ENCODE data around the gene ACAP2. TPM values are rescaled to one million over a fixed set of nuclear protein-coding genes. Genes with fewer than 3 reads are reported as not detected.
"Not testable (repeated sequence)": the region's sequence is repeated elsewhere in the genome, so short reads cannot be mapped to it uniquely, and the experiment has no call there.

ACAP2 gene
- polyA plus RNA-seq, 4 donors: 35.6 to 37.3 (median 36.2) TPM

DNA sequence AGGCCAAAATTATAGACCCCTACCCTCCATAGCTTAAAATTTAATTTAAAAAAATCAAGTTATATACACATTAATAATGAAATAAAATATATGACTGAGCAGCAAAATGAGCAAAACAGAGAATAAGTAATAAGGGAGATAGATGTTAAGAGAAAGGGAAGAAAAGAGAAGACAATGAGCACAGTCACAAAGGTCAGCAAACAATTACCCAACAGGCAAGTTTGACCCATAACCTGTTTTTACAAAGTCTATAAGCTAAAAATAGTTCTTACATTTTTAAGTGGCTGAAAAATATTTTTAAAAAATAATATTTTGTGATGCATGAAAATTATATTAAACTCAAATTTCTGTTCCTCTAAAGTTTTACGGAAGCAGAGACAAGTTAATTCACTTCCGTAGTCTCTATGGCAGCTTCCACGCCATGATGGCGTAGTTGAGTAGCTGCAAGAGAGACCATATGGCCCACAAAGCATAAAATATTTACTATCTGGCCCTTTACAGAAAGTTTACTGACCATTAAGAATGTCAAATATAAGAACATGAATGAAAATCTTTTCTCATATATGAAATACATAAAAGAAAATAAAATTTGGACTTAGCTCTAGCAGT is 47.5 kb downstream of the ACAP2 start:
- DNase-seq (ENCODE audit: low read depth in 4 of 4, low spot score in 3 of 4): no peak

DNA sequence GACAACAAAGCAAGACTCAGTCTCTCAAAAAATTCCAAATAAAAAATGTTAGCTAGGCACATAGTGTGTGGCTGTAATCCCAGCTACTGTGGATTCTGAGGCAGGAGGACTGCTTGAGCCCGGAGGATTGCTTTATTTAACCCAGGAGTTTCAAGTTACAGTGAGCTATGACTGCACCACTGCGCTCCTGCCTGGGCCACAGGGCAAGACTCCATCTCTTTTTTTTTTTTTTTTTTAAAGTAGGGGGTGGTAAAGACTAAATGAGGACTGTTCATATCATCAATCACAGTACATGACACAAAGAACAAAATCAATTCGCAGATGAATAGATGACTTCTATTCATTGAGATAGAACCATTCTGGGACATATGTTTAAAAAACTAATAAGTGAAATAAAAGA is 48.1 kb downstream of the ACAP2 start:
- DNase-seq (ENCODE audit: low read depth in 4 of 4, low spot score in 3 of 4): no peak

- no peak for DNase-seq (ENCODE audit: low read depth in 4 of 4, low spot score in 3 of 4)
These were observed 48.8 kb downstream of the ACAP2 start for GRCh38 chr3:195394024-195394423.

DNA sequence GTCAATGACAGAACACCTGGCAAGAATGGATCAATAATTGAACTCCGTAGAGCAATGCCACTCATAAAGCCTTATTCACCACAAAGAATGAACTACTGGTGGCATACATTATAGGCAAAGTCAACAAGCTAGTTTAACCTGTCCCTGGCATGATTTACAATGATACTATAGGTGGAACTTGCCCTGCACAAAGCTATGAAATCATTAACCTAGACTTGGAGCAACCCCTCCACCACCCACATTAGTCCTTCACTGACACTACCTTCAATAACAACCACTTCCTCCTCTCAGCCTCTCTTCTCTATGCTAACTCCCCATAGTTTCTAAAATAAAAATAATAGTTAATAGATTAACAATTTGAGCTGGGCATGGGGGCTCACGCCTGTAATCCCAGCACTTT is 54.4 kb downstream of the ACAP2 start:
- DNase-seq (ENCODE audit: low read depth in 4 of 4, low spot score in 3 of 4): peak in 1 of 4 donors; percentile 8

- no peak for DNase-seq (ENCODE audit: low read depth in 4 of 4, low spot score in 3 of 4)
These were observed 56.1 kb downstream of the ACAP2 start for GRCh38 chr3:195386739-195387138.

DNA sequence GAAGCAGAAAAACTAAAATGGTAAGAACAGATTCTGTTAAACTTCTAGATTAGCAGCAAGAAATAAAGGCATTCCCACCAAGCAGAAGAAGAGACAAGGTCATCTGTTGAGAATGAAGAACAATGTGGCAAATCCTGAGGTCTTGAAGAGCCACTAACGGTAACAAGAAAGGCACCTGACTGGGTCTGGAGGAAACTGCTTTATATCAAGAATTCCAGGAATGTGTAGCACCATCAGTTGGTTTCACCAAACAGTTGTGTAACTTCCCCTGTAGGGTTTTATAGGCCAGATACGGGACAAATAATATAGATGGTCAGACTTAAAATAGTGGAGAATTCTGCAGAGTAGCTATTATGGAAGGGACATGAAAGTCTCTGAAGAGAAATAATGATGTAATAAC is 57.3 kb downstream of the ACAP2 start:
- no peak for DNase-seq (ENCODE audit: low read depth in 4 of 4, low spot score in 3 of 4)

DNA sequence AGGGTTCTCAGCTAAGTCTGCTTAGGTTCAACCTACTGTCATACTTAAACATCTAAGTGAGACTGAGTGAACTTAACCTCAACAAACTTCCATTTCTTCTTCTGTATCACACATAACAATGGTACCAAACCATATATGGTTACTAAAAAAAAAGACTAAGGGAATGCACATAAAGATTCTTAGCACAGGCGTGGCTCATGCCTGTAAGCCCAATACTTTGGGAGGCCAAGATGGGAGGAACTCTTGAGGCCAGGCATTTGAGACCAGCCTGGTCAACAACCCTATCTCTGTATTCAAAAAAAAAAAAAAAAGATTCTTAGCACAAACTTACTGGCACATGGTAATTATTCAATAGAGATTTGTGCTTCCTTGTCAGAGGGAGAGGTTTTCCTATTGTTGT is 57.9 kb downstream of the ACAP2 start:
- DNase-seq (ENCODE audit: low read depth in 4 of 4, low spot score in 3 of 4): no peak

DNA sequence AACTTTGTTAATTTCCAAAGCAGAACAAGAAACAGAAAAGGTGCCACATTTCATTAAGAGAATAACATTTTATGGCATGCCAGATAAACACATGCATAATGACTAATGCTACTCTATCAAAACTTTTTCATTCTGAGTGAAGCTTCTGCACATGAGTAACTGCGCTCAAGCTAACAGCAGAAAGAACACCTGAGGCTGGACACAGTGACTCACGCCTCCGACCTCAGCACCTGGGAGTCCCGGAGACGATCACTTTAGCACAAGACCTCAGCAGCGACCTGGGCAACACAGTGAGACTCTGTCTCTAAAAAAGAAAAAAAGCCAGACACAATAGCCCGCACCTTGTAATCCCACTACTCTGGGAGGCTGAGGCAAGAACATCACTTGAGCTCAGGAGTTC is 70.6 kb downstream of the ACAP2 start:
- no peak for DNase-seq (ENCODE audit: low read depth in 4 of 4, low spot score in 3 of 4)

DNA sequence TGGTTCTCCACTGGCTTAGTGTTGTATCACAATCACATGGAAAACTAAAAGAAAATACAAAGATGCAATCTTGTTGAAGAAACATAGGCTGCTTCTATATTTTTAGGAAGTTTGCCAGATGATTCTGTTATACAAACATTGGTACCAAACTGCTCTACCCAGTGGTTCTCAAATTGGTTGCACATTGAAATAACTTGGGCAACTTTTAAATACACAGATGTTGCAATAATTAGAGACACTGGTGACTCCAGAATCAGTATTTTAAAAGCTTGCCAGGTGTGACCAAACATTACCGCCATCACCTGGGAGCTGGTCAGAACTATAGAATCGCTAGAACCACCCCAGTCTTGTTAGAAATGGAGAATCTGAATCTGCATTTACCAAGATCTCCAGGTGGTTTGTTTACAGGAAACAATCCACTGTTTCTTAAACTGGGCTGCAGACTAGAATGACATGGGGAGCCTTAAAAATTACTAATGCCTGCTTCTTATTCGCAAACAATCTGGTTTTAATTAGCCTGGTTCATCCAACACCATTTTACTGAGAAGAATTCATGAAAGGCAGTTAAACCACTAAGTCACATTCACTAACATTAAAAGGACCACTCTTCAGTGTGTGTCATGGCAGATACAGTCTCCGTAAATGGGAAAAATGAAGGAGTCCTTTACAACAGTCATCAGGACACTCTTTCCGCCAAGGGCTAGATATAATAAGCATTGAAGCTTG is 76.5 kb downstream of the ACAP2 start:
- no peak for DNase-seq (ENCODE audit: low read depth in 4 of 4, low spot score in 3 of 4)

DNA sequence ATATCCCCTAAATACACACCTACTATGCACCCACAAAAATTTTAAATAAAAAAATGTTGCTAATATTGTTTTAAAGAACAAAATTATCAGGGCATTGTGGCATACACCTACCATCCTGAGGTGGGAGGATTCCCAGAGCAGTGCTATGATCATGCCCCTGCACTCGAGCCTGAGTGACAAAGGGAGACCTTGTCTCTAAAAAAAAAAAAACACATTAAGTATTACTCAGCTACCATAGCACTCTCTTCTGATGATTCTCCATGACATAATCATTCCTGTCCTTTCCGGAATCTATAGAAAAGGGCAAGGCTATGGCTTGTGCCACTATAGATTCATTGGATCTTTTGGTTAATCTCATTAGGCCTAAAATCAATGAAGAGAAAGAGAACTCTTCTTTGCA is 77.4 kb downstream of the ACAP2 start:
- no peak for DNase-seq (ENCODE audit: low read depth in 4 of 4, low spot score in 3 of 4)

DNA sequence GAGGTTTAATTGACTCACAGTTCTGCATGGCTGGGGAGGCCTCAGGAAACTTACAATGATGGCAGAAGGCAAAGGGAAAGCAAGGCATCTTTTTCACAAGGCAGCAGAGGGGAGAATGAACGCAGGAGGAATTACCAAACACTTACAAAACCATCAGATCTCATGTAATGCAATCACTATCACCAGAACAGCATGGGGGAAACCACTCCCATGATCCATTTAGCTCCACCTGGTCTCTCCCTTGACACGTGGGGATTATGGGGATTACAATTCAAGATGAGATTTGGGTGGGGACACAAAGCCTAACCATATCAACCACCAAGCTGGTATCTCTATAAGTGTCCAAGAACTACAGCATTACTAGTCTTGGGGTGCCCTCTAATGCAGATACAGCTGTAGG is 85.0 kb downstream of the ACAP2 start:
- not testable (repeated sequence) for DNase-seq (ENCODE audit: low read depth in 4 of 4, low spot score in 3 of 4)

DNA sequence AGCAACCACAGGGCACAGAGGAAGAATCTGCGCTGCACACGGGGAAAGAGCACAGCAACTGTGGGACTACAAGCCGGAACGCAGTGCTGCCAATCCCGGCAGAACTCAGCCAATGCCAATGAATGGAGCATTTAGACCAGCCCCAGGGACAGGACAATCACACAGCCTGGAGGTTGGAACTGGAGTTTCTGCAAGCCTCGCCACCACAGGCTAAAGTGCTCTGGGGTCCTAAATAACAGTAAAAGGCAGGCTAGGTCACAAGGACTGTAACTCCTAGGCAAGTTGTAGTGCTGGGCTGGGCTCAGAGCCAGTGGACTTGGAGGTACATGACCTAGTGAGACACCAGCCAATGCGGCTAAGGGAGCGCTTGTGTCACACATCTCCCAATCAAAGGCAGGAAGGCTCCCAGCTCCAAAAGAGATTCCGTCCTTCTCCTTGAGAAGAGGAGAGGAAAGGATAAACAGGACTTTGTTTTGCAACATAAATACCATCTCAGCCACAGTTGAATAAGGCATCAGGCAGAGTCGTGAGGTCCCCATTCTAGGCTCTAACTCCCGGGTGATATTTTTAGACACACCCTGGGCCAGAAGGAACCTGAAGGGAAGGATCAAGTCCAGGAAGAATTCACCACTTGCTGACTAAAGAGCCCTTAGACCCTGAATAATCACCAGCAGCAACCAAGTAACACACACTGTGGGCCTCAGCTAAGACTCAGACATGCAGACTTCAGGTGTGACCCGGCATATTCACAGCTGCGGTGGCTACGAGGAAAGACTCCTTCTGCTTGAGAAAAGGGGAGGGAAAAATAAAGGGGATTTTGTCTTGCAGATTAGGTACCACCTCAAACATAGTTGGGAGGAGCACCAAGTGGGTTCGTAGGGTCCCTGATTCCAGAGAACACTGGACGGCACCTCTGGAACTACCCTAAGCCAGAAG is 86.4 kb downstream of the ACAP2 start:
- DNase-seq (ENCODE audit: low read depth in 4 of 4, low spot score in 3 of 4): no peak

GRCh38 chr3:195354009-195354408 is 88.8 kb downstream of the ACAP2 start:
- DNase-seq (ENCODE audit: low read depth in 4 of 4, low spot score in 3 of 4): not testable (repeated sequence)

- DNase-seq (ENCODE audit: low read depth in 4 of 4, low spot score in 3 of 4): no peak
These were observed 89.8 kb downstream of the ACAP2 start for GRCh38 chr3:195352895-195353488.

DNA sequence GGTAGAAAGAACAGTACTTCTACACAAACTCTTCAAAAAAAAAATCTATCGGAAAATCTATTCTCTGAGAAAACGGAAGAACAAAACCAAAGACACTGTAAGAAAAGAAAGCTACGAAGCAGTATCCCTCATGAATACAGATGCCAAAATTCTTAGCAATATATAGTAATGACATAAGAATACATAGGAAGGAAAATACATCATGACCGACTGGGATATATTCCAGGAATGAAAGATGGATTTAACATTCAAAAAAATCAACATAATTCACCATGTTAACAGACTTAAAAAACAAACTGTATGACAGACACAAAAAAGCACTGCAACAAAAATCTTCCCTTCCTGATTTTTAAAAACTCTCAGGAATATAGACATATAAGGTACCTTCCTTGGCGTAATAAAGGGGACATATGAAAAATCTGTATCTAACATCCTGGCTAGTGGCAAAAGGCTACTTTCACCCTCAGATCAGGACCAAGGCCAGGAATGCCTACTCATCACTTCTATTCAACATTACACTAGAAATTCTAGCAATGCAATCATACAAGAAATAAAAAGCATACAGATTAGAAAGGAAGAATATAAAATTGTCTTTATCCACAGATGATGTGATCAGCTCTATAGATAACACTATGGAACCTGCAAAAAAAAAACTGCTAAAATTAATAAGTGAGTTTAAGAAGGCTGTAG is 94.2 kb downstream of the ACAP2 start:
- no peak for DNase-seq (ENCODE audit: low read depth in 4 of 4, low spot score in 3 of 4)

DNA sequence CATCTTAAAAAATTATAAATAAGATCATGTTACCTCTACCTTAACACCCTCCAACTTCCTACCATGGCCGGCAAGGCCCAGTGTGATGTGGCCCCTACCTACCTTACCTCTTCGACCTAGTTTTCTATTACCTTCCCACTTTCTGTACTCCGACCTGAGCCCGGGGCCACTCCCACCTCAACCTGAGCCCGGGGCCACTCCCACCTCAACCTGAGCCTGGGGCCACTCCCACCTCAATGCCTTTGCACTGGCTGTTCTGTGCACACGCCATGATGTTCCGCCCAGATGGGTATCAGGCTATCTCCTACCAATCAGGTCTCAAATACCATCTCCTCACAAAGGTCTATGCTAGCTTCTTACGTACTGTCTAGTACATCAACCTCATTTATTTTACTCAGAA is 105.1 kb downstream of the ACAP2 start:
- DNase-seq (ENCODE audit: low read depth in 4 of 4, low spot score in 3 of 4): no peak

GRCh38 chr3:195334967-195335366 is 107.9 kb downstream of the ACAP2 start:
- no peak for DNase-seq (ENCODE audit: low read depth in 4 of 4, low spot score in 3 of 4)

- no peak for DNase-seq (ENCODE audit: low read depth in 4 of 4, low spot score in 3 of 4)
These were observed 123.8 kb downstream of the ACAP2 start for GRCh38 chr3:195319060-195319459.

GRCh38 chr3:195312714-195313113 is 130.1 kb downstream of the ACAP2 start:
- DNase-seq (ENCODE audit: low read depth in 4 of 4, low spot score in 3 of 4): no peak

GRCh38 chr3:195307711-195308110 is 135.1 kb downstream of the ACAP2 start:
- DNase-seq (ENCODE audit: low read depth in 4 of 4, low spot score in 3 of 4): no peak
